ENCODE measurements around the gene SCT. TPM values are rescaled to one million over a fixed set of nuclear protein-coding genes. Genes with fewer than 3 reads are reported as not detected.
A peak's percentile ranks its signal among the peaks of the same experiment; 100 is the strongest.

SCT gene
- total and polyA plus RNA-seq, 2 of the 4 experiments (the other 2 are of a cell fraction): not detected

DNA sequence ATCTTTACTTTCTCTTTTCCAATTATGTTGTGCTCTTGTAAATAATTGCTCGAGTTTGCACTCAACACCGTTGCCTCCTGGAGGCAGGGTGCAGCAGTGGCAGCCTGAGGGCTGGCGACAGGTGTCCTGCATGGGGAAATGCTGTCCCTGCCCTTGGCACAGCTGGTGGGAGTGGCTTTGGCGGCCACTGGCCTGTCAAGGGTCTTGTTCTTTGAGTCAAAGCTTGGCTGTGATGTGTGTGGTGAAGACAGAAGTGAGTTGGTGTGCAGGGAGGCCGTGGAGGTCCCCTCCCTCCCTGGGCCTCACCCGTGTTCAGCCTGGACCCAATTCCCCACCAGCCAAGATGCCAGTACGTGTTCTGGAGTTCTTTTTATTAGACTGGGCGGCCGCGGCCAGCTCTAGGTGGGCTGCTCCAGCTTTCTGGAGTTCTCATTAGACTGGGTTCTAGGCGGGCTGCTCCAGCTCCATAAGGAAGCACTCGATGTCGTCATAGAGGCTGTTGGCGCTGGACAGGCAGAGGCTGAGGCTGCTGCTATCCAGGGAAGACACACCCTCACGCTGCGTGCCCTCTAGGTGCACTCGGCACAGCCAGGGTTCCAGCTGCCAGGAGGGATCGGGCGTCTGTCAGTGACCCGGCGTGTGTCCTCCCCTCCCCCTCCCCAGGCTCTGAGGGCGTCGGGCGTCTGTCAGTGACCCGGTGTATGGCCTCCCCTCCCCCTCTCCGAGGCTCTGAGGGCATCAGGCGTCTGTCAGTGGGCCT, 14.6 kb downstream of the SCT start:
- Histone ChIP-seq H3K14ac (replicated peaks; ENCODE audit: low read depth, low read length) (no peak overlapping the region), H3K4me3 (ENCODE audit: insufficient read depth, low read depth, low read length) (no peak overlapping the region), H3K4ac (ENCODE audit: low read depth, low read length) (no peak overlapping the region), H2AK9ac (replicated peaks; ENCODE audit: low read depth, low read length, poor library complexity) (no peak overlapping the region), H2AFZ (replicated peaks; ENCODE audit: low read length, poor library complexity) (no peak overlapping the region), H2AK5ac (ENCODE audit: low read depth, low read length) (no peak overlapping the region), H3K9ac (ENCODE audit: low read depth, low read length) (no peak overlapping the region), H3K4me2 (ENCODE audit: low read depth, low read length) (no peak overlapping the region), H2BK120ac (ENCODE audit: low read depth, low read length) (no peak overlapping the region), H4K20me1 (ENCODE audit: insufficient read depth, low read length) (peaks cover 39% of the 10 kb centered on the region), H3K56ac (ENCODE audit: extremely low read depth, insufficient read depth, low read length) (no peak overlapping the region), H2BK15ac (ENCODE audit: low read depth, low read length) (no peak overlapping the region), H3K4me1 (ENCODE audit: control insufficient read depth, insufficient read depth, low read length) (peaks cover 4% of the 10 kb centered on the region; the same call in 1 of the 2 replicates), H3K27me3 (ENCODE audit: control insufficient read depth, insufficient read depth, low read length) (no peaks in the 10 kb centered on the region), H3K27ac (ENCODE audit: insufficient read depth, low read length) (no peak overlapping the region), H4K5ac (ENCODE audit: low read depth, low read length) (no peak overlapping the region), H3K79me1 (ENCODE audit: low read depth in 1 of 2, low read length in 2 of 2) (peaks cover 0 to 29% of the 10 kb centered on the region in 2 experiments; a peak in 3 of 4 replicates), H4K8ac (ENCODE audit: low read depth in 2 of 2, low read length in 2 of 2) (no peak overlapping the region), H3K18ac (ENCODE audit: low read depth, low read length) (no peak overlapping the region), H3K9me1 (ENCODE audit: insufficient read depth, low read length) (no peaks in the 10 kb centered on the region), H2BK20ac (ENCODE audit: low read depth, low read length) (no peak overlapping the region), H4K91ac (ENCODE audit: insufficient read depth, low read depth, low read length) (no peak overlapping the region), H3K23ac (ENCODE audit: low read depth, low read length) (no peak overlapping the region), H2BK5ac (ENCODE audit: low read depth, low read length, poor library complexity, severe bottlenecking) (no peak overlapping the region), H3K36me3 (ENCODE audit: control insufficient read depth, insufficient read depth, low read length) (peaks cover 59% of the 10 kb centered on the region), H3K9me3 (ENCODE audit: control insufficient read depth, insufficient read depth, low read length) (no peaks in the 10 kb centered on the region)
- dilution Hi-C loops (cut with HindIII; ENCODE audit: low sequenced_read_pairs, unreplicated experiment) (no loop called here), intact Hi-C loops (cut with micrococcal nuclease) (no loop called here), in situ Hi-C loops (cut with MboI; ENCODE audit: low sequenced_read_pairs) (no loop called here)
- DNase-seq (peak; percentile 22), ATAC-seq (ENCODE audit: low read depth) (no peak)
- 79% methylated on average over 8 of the region's 27 CpGs; no CpG with 5 or more reads in 1 of the 2 experiments for WGBS, 2 experiments (ENCODE audit: extremely low coverage in 2 of 2, insufficient read length in 1 of 2)
- POLR2A ChIA-PET (ENCODE audit: unreplicated experiment): no interaction called here
- TF ChIP-seq, protein P1, sequence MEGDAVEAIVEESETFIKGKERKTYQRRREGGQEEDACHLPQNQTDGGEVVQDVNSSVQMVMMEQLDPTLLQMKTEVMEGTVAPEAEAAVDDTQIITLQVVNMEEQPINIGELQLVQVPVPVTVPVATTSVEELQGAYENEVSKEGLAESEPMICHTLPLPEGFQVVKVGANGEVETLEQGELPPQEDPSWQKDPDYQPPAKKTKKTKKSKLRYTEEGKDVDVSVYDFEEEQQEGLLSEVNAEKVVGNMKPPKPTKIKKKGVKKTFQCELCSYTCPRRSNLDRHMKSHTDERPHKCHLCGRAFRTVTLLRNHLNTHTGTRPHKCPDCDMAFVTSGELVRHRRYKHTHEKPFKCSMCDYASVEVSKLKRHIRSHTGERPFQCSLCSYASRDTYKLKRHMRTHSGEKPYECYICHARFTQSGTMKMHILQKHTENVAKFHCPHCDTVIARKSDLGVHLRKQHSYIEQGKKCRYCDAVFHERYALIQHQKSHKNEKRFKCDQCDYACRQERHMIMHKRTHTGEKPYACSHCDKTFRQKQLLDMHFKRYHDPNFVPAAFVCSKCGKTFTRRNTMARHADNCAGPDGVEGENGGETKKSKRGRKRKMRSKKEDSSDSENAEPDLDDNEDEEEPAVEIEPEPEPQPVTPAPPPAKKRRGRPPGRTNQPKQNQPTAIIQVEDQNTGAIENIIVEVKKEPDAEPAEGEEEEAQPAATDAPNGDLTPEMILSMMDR (conservative IDR thresholded peaks at IDR 0.05; ENCODE audit: low read depth, low read length): peak; percentile 17; the same call in 1 of the 2 replicates
- no peak for TF ChIP-seq MAZ (IDR thresholded peaks at IDR 0.05; ENCODE audit: borderline replicate concordance, low read depth, low read length)
- BruUV-seq (replicated peaks): no TSS peak
- CTCF ChIA-PET: no interaction called here

All from IMR-90 (cell line).